NCI-H1694 treated with DMSO at 0.1 percent for 48 hours (cell line): ENCODE measurements around the gene IL20RA.
A peak's percentile ranks its signal among the peaks of the same experiment; 100 is the strongest.
"Not testable (repeated sequence)": the region's sequence is repeated elsewhere in the genome, so short reads cannot be mapped to it uniquely, and the experiment has no call there.

ENCODE experiments used
- DNase-seq: peaks from one replicate; lab custom pipeline; 2025; lab: John Stamatoyannopoulos, UW

IL20RA gene

GRCh38 chr6:137008204-137008603 lies 36.6 kb downstream of the IL20RA start:
- DNase-seq, result no peak

GRCh38 chr6:137006056-137006455 lies 38.7 kb downstream of the IL20RA start:
- DNase-seq, result no peak

GRCh38 chr6:137005073-137005472 lies 39.7 kb downstream of the IL20RA start:
- no peak for DNase-seq

- DNase-seq, result no peak
Observed at GRCh38 chr6:137002505-137002904, 42.3 kb downstream of the IL20RA start.

GRCh38 chr6:137001977-137002302 lies 42.8 kb downstream of the IL20RA start:
- no peak for DNase-seq

GRCh38 chr6:137001299-137001976 lies 43.3 kb downstream of the IL20RA start:
- DNase-seq, result no peak

- DNase-seq, result no peak
Observed at GRCh38 chr6:137000825-137001224, 43.9 kb downstream of the IL20RA start.

GRCh38 chr6:136995521-136995920 lies 49.2 kb downstream of the IL20RA start:
- no peak for DNase-seq

- no peak for DNase-seq
Observed at GRCh38 chr6:136994782-136995181, 50.0 kb downstream of the IL20RA start.

GRCh38 chr6:136992113-136992512 lies 52.7 kb downstream of the IL20RA start:
- DNase-seq, result no peak

- DNase-seq, result no peak
Observed at GRCh38 chr6:136991646-136992045, 53.1 kb downstream of the IL20RA start.

GRCh38 chr6:136990754-136991153 lies 54.0 kb downstream of the IL20RA start:
- no peak for DNase-seq

GRCh38 chr6:136990242-136990578 lies 54.6 kb downstream of the IL20RA start:
- DNase-seq, result no peak

- DNase-seq, result peak; percentile 37
Observed at GRCh38 chr6:136989571-136990241, 55.1 kb downstream of the IL20RA start.

- DNase-seq, result no peak
Observed at GRCh38 chr6:136987526-136987925, 57.2 kb downstream of the IL20RA start.

GRCh38 chr6:136985502-136985901 lies 59.3 kb downstream of the IL20RA start:
- no peak for DNase-seq

- DNase-seq, result no peak
Observed at GRCh38 chr6:136984578-136984977, 60.2 kb downstream of the IL20RA start.

- peak; percentile 76 for DNase-seq
Observed at GRCh38 chr6:136983687-136984086, 61.1 kb downstream of the IL20RA start.

- DNase-seq, result peak; percentile 37
Observed at GRCh38 chr6:136982928-136983327, 61.8 kb downstream of the IL20RA start.

GRCh38 chr6:136980070-136980469 lies 64.7 kb downstream of the IL20RA start:
- DNase-seq, result no peak

GRCh38 chr6:136979206-136979605 lies 65.6 kb downstream of the IL20RA start:
- DNase-seq, result no peak

- no peak for DNase-seq
Observed at GRCh38 chr6:136977075-136977474, 67.7 kb downstream of the IL20RA start.

GRCh38 chr6:136975089-136975715 lies 69.6 kb downstream of the IL20RA start:
- DNase-seq, result no peak

- not testable (repeated sequence) for DNase-seq
Observed at GRCh38 chr6:136973781-136974180, 71.0 kb downstream of the IL20RA start.
